ENCODE results near the gene PTRHD1.

PTRHD1 gene, protein sequence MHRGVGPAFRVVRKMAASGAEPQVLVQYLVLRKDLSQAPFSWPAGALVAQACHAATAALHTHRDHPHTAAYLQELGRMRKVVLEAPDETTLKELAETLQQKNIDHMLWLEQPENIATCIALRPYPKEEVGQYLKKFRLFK

DNA sequence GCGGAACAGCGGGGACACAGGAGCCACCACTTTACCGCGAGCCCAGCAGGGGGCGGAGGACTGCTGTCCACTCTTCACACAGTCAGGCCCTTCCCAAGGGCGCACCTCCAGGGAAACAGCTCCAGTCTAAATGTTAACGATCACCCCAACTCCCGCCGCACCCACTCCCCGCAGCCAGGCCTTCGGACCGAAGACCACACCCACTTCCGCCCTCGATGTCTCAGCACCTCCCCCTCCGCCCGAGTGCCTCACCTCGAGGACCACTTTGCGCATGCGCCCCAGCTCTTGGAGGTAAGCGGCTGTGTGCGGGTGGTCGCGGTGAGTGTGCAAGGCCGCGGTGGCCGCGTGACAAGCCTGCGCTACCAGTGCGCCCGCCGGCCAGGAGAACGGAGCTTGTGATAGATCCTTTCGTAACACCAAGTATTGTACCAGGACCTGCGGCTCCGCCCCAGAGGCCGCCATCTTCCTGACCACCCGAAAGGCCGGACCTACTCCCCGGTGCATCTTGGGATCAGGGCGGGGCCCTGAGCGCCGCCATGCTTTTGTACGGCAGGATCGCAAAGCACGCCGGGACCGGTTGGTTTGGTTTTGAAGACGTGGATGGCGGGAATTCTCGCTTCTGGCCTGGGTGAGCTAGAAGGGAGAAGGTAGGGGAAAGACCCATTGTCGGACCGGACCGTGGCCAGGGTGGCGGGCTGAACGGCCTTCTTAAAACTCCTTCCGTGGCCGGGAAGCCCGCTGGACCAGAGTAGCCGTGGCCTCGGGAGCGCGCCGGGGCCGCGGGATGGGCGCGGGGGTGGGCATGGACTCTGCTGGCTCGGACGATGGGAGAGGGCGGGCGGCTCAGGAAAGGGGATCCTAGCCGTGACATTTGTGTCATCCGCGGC lies at the start of gene PTRHD1, which contains the start of gene CENPO:
TSS of gene PTRHD1 (minus strand) at position 518 of the 887 bp plus-strand sequence. CDS start at position 504, 14 bp downstream.
TSS of gene CENPO (plus strand) at position 552 of the 887 bp plus-strand sequence. CDS start 495 bp downstream, outside the sequence.
- peak within 1 kb of the TSS; percentile 82 for H3K4me3 ChIP-seq (replicated peaks; ENCODE audit: low read depth, low read length)
- TF ChIP-seq, protein P1, sequence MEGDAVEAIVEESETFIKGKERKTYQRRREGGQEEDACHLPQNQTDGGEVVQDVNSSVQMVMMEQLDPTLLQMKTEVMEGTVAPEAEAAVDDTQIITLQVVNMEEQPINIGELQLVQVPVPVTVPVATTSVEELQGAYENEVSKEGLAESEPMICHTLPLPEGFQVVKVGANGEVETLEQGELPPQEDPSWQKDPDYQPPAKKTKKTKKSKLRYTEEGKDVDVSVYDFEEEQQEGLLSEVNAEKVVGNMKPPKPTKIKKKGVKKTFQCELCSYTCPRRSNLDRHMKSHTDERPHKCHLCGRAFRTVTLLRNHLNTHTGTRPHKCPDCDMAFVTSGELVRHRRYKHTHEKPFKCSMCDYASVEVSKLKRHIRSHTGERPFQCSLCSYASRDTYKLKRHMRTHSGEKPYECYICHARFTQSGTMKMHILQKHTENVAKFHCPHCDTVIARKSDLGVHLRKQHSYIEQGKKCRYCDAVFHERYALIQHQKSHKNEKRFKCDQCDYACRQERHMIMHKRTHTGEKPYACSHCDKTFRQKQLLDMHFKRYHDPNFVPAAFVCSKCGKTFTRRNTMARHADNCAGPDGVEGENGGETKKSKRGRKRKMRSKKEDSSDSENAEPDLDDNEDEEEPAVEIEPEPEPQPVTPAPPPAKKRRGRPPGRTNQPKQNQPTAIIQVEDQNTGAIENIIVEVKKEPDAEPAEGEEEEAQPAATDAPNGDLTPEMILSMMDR (IDR thresholded peaks at IDR 0.05; ENCODE audit: low read depth, low read length, missing control alignments) = peak; percentile 79
- peak; percentile 89 for DNase-seq (ENCODE audit: extremely low read depth, low read depth)

- TF ChIP-seq, protein P1 (IDR thresholded peaks at IDR 0.05; ENCODE audit: low read depth, low read length, missing control alignments) = no peak
- no peak for DNase-seq (ENCODE audit: extremely low read depth, low read depth)
- H3K4me3 ChIP-seq (replicated peaks; ENCODE audit: low read depth, low read length) = no peak overlapping the region
Measured at GRCh38 chr2:24842081-24843050, 49.2 kb upstream of the PTRHD1 start.

GRCh38 chr2:24840962-24841945 lies 48.1 kb upstream of the PTRHD1 start:
- H3K4me3 ChIP-seq (replicated peaks; ENCODE audit: low read depth, low read length) = no peak overlapping the region
- TF ChIP-seq, protein P1 (IDR thresholded peaks at IDR 0.05; ENCODE audit: low read depth, low read length, missing control alignments) = no peak
- DNase-seq (ENCODE audit: extremely low read depth, low read depth) = no peak

GRCh38 chr2:24840164-24840869 lies 47.1 kb upstream of the PTRHD1 start:
- TF ChIP-seq, protein P1 (IDR thresholded peaks at IDR 0.05; ENCODE audit: low read depth, low read length, missing control alignments) = no peak
- no peak overlapping the region for H3K4me3 ChIP-seq (replicated peaks; ENCODE audit: low read depth, low read length)

DNA sequence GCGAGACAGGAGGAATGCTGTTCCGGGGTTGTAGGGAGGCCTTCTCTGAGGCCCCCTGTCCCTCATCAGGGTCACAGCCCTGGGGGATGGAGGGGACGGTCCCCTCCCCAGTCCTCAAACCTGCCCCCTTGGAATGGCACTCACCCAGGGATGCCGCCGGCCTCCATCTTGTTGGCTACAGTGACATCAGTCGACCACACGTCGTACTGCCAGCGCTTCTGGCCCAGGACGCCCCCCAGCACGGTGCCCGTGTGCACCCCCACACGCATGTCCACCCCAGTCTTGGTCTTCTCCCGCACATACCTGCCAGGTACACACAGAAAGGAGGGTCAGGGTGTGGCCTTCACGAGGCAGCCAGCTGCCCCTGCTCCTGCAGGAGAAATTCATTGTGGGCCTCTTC lies 46.5 kb upstream of the PTRHD1 start:
- TF ChIP-seq, protein P1 (IDR thresholded peaks at IDR 0.05; ENCODE audit: low read depth, low read length, missing control alignments) = no peak
- DNase-seq (ENCODE audit: extremely low read depth, low read depth) = no peak
- no peak overlapping the region for H3K4me3 ChIP-seq (replicated peaks; ENCODE audit: low read depth, low read length)

More at GRCh38 chr2:24840164-24840869, 47.1 kb upstream of the PTRHD1 start:
- DNase-seq (ENCODE audit: extremely low read depth, low read depth) = no peak
